Cardiac muscle cell (in vitro differentiated cells and primary cell): ENCODE data around the gene SERPINI1. TPM values are rescaled to one million over a fixed set of nuclear protein-coding genes. Genes with fewer than 3 reads are reported as not detected.
A peak's percentile ranks its signal among the peaks of the same experiment; 100 is the strongest.

Experiments used
- DNase-seq, 2 donors: peaks; one replicate each; pipeline versions ENCODE4 v3.0.0 to v3.0.0-alpha.2; 2010 to 2017; ENCODE audit warnings: low read depth in 1 of 2, low spot score in 1 of 2
- H3K27ac ChIP-seq: fragments of 200-600 bp; sonication (generic); 2 replicates; pipeline ENCODE4 v1.5.1; 2016
- H3K27me3 ChIP-seq: fragments of 200-600 bp; sonication (generic); 2 replicates; pipeline ENCODE4 v1.6.0; 2016; ENCODE audit warnings: control low read depth
- H3K36me3 ChIP-seq: fragments of 200-600 bp; sonication (generic); 2 replicates; pipeline ENCODE4 v1.5.1; 2016; ENCODE audit warnings: control low read depth
- H3K4me1 ChIP-seq: fragments of 200-600 bp; sonication (generic); 2 replicates; pipeline ENCODE4 v1.8.1; 2017; ENCODE audit warnings: low read depth, mild to moderate bottlenecking, mixed run types
- H3K4me3 ChIP-seq: fragments of 200-600 bp; sonication (generic); 2 replicates; pipeline ENCODE4 v1.5.1; 2016; ENCODE audit warnings: mild to moderate bottlenecking
- H3K9me3 ChIP-seq: fragments of 200-600 bp; sonication (generic); 2 replicates; pipeline ENCODE4 v1.5.1; 2017; ENCODE audit warnings: low read depth, mild to moderate bottlenecking, control low read depth
- CTCF ChIP-seq: IDR thresholded peaks from 2 replicates; pipeline ENCODE4 v1.5.1; 2012; ENCODE audit warnings: low read depth, mild to moderate bottlenecking, low read length
- polyA plus RNA-seq: library from polyadenylated mRNA; unstranded; fragments of >200 nt; fragmentation: Nextera tagmentation; extraction: Ambion mirVana; gene quantifications from 2 replicates; pipeline ENCODE4 v1.2.1, GENCODE V29; 2016
- total RNA-seq: library from RNA; depleted of rRNA; stranded (reverse); fragments of >200 nt; gene quantifications from 2 replicates; pipeline ENCODE4 v1.2.3, GENCODE V29; 2016

The SERPINI1 gene
- total and polyA plus RNA-seq, 2 experiments from 2014 or later: 23.9 to 117 TPM

- no peak for TF ChIP-seq CTCF
- no peaks in the 10 kb centered on the region for H3K27me3 ChIP-seq
- no peaks in the 10 kb centered on the region for H3K9me3 ChIP-seq
- H3K27ac ChIP-seq: no peak overlapping the region
- no peak overlapping the region for H3K4me3 ChIP-seq
- no peak for DNase-seq
- H3K36me3 ChIP-seq: no peaks in the 10 kb centered on the region
- no peaks in the 10 kb centered on the region for H3K4me1 ChIP-seq
Observed at GRCh38 chr3:167811031-167811430, 75.5 kb downstream of the SERPINI1 start.

GRCh38 chr3:167813169-167814123 lies 77.9 kb downstream of the SERPINI1 start:
- Histone ChIP-seq H3K4me3 (no peak overlapping the region), H3K36me3 (no peaks in the 10 kb centered on the region), H3K9me3 (no peaks in the 10 kb centered on the region), H3K27ac (no peak overlapping the region), H3K27me3 (no peaks in the 10 kb centered on the region), H3K4me1 (no peaks in the 10 kb centered on the region)
- TF ChIP-seq CTCF: no peak
- DNase-seq: no peak

- Histone ChIP-seq H3K4me3 (no peak overlapping the region), H3K36me3 (no peaks in the 10 kb centered on the region), H3K27me3 (no peaks in the 10 kb centered on the region), H3K4me1 (no peaks in the 10 kb centered on the region), H3K9me3 (no peaks in the 10 kb centered on the region), H3K27ac (no peak overlapping the region)
- peak in 1 of 2 donors; percentile 46 for DNase-seq
- TF ChIP-seq CTCF: no peak
Observed at GRCh38 chr3:167814441-167814951, 79.0 kb downstream of the SERPINI1 start.

- H3K9me3 ChIP-seq: no peaks in the 10 kb centered on the region
- H3K4me3 ChIP-seq: no peak overlapping the region
- no peak overlapping the region for H3K27ac ChIP-seq
- H3K4me1 ChIP-seq: no peaks in the 10 kb centered on the region
- no peak for DNase-seq
- H3K36me3 ChIP-seq: no peaks in the 10 kb centered on the region
- no peaks in the 10 kb centered on the region for H3K27me3 ChIP-seq
- TF ChIP-seq CTCF: no peak
Observed at GRCh38 chr3:167816953-167817352, 81.4 kb downstream of the SERPINI1 start.

GRCh38 chr3:167820102-167820865 lies 84.8 kb downstream of the SERPINI1 start:
- Histone ChIP-seq H3K36me3 (no peaks in the 10 kb centered on the region), H3K4me3 (no peak overlapping the region), H3K9me3 (no peaks in the 10 kb centered on the region), H3K27me3 (no peaks in the 10 kb centered on the region), H3K27ac (no peak overlapping the region), H3K4me1 (no peaks in the 10 kb centered on the region)
- no peak for DNase-seq
- no peak for TF ChIP-seq CTCF
